ENCODE measurements around the gene TLCD3B.

DNA sequence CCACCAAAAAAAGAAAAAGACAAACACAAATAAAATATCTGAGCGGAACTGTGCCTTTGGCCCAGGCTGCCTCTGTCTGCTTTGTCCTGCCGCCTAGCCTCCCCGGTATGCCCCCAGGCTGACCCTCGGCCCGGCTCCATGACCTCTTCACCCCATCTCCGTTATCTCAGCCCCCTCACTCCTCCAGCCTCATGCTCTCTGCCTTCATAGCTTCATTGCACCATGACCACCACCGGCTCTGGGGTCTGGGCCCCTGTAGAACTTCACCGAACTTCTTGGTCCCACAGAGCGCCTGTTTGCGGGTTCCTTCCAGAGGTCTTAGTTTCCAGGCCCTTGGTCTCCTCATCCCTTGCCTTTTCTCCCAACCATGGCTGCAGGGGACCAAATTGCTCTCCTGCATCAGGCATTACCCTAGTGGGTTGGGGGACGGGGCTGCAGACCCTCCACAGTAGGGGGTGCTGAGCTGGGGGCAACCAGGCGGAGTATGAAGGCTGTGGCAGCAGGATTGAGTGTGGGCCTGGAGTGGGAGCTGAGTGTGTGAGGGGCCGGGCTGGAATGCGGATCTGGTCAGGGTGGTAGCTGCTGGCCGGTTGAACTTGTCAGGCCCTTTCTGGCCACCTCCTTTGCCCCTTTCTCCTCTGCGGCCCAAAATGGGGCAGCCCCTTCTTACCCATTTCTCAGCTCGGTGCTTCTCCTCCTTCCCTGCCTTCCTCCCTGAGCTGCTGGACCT, 42.6 kb downstream of the TLCD3B start:
- no peak for TF ChIP-seq POLR2A (IDR thresholded peaks at IDR 0.05)
- no peak for TF ChIP-seq CTCF (IDR thresholded peaks at IDR 0.05)
